ENCODE results near the gene MTTP.
"Not testable (repeated sequence)": the region's sequence is repeated elsewhere in the genome, so short reads cannot be mapped to it uniquely, and the experiment has no call there.

MTTP gene

GRCh38 chr4:99574530-99575324 is at the start of gene MTTP:
MTTP (plus strand) TSS chr4:99574824; CDS start chr4:99574910, 86 bp downstream.
- no peak for DNase-seq (ENCODE audit: low read depth in 1 of 2, low spot score in 1 of 2)

DNA sequence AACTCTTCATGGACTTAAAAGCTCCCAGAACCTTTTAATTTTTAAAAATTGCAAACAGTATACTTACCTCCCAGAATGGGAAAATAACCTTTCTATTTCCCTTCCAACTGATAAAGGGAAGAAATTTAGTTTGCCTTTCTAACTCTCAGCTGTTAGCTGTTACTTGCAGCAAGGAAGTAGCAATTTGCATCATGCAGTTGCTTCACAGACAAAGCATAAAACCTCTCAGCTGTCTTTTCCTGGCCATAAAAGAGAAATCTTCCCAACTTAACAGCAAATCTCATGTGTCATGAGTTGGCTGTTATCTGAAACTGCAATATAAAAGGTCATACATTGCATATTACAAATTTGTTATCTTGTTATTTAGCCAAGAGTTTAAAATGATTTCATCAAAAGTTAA is 45.4 kb upstream of the MTTP start:
- DNase-seq (ENCODE audit: low read depth in 1 of 2, low spot score in 1 of 2): no peak

DNA sequence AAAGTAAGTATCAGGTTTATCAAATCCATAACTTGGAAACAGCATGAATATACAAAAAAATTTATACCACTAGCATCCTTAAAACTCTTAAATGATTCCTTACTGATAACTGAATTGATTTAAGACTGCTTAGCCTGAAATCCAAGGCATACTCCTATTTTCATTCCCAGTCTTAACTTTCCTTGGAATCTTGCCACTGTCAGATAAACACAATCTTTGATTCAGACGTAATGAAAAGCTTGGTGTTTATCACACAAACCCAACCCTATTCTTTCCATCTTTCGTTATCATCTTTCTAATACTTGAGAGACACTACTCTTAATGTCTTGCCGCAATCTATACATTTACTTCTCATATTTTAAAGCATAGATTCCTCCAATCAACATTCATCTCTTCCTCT is 44.7 kb upstream of the MTTP start:
- no peak for DNase-seq (ENCODE audit: low read depth in 1 of 2, low spot score in 1 of 2)

DNA sequence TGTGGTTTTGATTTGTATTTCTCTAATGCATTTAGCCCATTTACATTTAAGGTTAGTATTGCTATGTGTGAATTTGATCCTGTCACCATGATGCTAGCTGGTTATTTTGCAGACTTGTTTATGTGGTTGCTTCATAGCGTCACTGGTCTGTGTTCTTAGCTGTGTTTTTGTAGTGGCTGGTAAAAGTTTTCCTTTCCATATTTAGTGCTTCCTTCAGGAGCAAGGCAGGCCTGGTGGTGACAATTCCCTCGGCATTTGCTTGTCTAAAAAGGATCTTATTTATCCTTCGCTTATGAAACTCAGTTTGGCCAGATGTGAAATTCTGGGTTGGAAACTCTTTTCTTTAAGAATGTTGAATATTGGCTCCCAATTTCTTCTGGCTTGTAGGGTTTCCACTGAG is 39.9 kb upstream of the MTTP start:
- DNase-seq (ENCODE audit: low read depth in 1 of 2, low spot score in 1 of 2): not testable (repeated sequence)

DNA sequence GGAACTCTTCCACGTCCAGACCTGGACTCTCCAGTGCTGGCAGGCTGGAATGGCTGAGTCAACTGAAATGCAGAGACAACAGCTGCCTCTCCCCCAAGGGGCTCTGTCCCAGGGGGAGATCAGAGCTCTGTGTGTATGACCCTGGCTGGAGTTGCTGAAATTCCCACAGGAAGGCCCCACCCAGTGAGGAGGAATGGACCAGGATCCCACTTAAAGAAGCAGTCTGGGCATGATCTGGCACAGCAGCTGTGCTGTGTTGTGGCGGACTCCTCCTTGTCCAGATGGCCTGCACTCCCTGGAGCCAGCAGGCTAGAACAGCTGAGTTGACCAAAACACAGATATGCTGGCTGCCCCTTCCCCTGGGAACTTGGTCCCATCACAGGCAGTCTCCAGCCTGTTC is 38.4 kb upstream of the MTTP start:
- DNase-seq (ENCODE audit: low read depth in 1 of 2, low spot score in 1 of 2): no peak

DNA sequence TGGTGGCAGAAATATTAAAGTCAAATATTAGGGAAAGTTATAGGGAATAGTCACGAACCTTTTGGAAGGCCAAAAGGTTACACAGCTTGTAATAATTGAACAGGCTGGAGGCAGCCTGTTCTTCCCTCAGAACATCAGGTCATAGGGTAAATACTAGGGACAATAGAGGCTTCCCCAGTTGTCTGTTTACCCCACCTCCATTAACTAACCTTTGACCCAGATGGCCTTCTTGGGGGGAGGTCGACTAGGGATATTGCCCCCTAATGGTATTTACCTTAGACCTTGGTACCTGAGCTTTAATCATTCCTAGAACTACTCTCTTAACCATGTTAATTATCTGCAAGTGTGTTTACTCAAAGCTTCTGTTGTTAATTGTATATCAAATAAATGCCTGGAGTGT is 37.8 kb upstream of the MTTP start:
- no peak for DNase-seq (ENCODE audit: low read depth in 1 of 2, low spot score in 1 of 2)

DNA sequence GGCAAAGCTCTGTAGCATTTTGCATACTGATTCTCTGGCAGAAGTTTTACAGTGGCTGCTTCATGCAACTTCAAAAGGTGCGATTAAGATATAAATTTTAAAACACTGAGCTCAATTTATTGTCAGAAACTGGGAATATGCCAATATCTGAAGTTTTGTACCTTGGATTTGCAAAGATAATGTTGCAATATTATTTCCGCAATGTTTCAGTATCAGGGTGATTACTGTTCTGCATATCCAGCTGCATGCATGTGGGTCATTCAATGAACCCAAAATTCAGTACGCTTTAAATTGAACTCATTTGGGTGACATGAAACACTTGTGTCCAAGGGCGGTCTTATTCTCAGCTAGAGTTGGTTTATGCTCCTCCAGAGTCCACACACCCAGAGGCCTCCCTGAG is 37.0 kb upstream of the MTTP start:
- no peak for DNase-seq (ENCODE audit: low read depth in 1 of 2, low spot score in 1 of 2)

- DNase-seq (ENCODE audit: low read depth in 1 of 2, low spot score in 1 of 2): no peak
Measured at GRCh38 chr4:99540277-99540939, 34.2 kb upstream of the MTTP start.

- DNase-seq (ENCODE audit: low read depth in 1 of 2, low spot score in 1 of 2): no peak
Measured at GRCh38 chr4:99552872-99553271, 21.8 kb upstream of the MTTP start.

DNA sequence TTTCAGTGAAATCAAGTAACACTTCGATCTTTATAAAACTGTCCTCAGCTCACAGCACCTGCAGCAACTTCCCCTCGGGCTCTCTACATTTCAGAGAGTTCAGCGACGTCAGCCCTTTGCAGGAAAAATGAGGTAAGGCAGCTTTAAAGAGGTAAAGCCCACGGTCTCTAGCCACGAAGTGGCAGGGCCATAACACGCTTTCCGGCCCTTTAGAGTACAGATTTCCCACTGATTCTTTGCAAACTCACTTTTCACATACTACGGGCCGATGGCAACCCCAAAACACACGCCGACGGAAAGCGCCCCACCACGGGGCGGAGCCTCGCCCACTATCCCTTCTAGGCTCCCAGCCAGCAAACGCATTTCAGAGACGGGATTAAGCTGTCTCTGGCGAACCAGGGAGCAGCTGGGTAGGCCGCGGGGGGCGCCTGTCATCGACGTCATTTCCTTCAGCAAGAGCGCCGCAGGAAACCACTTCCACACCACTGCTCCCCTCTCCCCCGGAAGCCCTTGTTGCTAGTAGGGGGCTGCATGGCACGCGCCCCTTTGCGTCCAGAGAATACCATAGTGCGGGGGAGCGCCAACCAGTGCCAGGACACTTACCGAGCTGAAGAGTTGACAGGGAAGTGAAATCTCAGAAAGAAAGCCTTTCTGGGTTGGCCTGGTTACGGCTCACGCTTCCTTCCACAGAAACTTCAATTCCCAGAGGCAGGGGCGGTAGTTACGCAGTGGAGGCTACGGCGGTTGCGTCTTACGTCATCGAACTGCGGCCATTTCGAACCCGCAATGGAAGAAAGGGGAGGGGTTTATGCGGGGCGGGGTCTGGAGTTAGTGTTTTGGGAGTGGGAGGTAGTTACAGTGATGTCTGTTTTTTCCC is 11.1 kb upstream of the MTTP start, which contains the start of gene TRMT10A:
TSS of gene TRMT10A (minus strand) at position 730 of the 877 bp plus-strand sequence. CDS start 4,701 bp downstream, outside the sequence.
- DNase-seq (ENCODE audit: low read depth in 1 of 2, low spot score in 1 of 2): peak; percentile 84 to 88

- no peak for DNase-seq (ENCODE audit: low read depth in 1 of 2, low spot score in 1 of 2)
Measured at GRCh38 chr4:99564921-99565320, 9.7 kb upstream of the MTTP start.

GRCh38 chr4:99571883-99572282 is 2.7 kb upstream of the MTTP start:
- no peak for DNase-seq (ENCODE audit: low read depth in 1 of 2, low spot score in 1 of 2)

DNA sequence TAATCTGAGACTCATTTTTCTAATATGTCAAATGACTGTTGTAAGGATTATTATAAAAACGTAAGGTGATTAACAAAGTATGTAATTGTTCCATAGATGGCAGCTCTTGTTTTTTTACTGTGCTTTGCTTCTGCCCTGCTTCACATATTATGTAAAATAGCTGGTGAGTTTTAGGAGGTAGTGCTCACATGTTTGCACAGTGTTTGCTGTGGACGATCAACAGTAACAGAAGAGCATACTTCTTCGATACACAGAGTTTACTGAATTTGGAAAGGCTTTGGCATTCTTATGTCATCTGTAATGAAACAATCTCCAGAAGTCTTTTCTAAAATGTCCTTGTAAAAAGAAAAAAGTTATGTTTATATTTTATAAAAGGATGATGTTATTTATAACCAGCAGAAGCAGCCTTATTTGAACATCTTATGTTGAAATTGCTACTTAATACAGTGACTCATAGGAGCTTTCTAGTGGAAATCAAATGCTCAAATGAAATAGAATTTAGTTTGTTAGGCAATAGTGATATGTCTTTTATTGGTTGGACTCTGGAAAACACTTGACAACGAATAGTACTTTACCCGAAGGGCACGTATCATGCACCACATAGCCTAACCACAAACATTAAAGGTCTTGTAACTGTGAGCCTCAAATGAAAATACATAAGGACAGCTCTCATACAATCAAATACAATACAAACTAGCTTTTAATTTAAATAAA is 1.9 kb upstream of the MTTP start:
- DNase-seq (ENCODE audit: low read depth in 1 of 2, low spot score in 1 of 2): no peak

GRCh38 chr4:99573735-99574368 is 772 bp upstream of the MTTP start:
- DNase-seq (ENCODE audit: low read depth in 1 of 2, low spot score in 1 of 2): no peak

DNA sequence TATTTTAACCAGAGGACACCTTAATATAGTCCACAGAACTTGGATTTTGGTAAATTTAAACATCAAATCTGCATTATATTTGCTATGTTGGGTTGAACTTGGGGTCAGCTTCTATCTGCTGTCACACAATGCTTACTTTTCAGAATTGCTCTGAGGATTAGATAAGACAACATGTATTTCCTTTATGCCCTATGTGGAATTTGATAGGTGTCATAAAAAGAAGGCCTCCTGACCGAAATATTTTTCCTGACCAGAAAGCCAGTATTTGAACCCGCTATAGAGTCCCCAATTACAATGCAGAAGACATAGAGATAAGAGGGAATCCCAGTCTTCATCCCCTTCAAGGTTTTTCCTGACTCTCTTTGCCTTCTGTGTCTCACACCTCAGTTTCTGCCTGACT is 4.1 kb downstream of the MTTP start:
- DNase-seq (ENCODE audit: low read depth in 1 of 2, low spot score in 1 of 2): no peak

DNA sequence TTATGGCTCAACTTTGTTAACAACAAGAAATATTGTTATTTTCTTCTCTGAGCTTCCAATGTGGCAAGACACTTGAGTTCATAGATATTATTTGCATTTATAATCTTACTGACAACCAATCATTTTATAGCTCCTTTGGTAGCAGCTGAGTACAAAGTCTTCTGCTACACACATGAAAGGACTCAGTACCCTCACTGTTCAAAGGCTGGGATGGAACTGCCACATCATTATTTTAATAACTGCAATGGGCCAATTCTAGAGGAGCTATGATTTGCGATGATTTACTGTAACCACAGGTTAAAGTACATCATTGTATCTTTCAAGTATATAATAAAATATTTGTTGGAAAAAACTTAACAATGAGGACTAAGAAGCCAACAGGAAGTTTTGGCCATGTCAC is 10.9 kb downstream of the MTTP start:
- DNase-seq (ENCODE audit: low read depth in 1 of 2, low spot score in 1 of 2): no peak

GRCh38 chr4:99586322-99586721 is 11.7 kb downstream of the MTTP start:
- DNase-seq (ENCODE audit: low read depth in 1 of 2, low spot score in 1 of 2): no peak

DNA sequence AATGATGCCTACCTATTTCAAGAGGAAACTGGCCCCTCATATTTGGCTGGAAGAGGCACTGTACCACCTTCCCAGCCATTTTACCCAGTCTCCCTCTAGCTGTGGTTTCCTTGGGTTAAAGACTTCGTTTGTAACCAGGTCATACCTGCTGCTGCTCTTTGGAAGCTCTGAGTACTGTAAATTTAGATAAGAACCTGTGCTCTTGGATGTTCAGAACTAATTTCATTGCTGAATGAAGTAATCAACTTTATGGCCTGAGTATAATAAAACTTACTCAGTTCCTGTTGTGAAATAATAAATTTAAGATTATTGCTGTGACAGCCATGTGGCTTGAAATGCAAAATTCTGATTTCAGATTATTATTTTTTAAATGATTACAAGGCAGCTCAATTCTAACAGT is 12.2 kb downstream of the MTTP start:
- no peak for DNase-seq (ENCODE audit: low read depth in 1 of 2, low spot score in 1 of 2)

GRCh38 chr4:99587309-99587708 is 12.7 kb downstream of the MTTP start:
- no peak for DNase-seq (ENCODE audit: low read depth in 1 of 2, low spot score in 1 of 2)

GRCh38 chr4:99587803-99588202 is 13.2 kb downstream of the MTTP start:
- no peak for DNase-seq (ENCODE audit: low read depth in 1 of 2, low spot score in 1 of 2)

GRCh38 chr4:99591757-99592156 is 17.1 kb downstream of the MTTP start:
- no peak for DNase-seq (ENCODE audit: low read depth in 1 of 2, low spot score in 1 of 2)
